Measurements from ENCODE around the gene ACP3. TPM values are rescaled to one million over a fixed set of nuclear protein-coding genes. Genes with fewer than 3 reads are reported as not detected.

The ACP3 gene
- total RNA-seq, 1 donor from 2014 or later = not detected

DNA sequence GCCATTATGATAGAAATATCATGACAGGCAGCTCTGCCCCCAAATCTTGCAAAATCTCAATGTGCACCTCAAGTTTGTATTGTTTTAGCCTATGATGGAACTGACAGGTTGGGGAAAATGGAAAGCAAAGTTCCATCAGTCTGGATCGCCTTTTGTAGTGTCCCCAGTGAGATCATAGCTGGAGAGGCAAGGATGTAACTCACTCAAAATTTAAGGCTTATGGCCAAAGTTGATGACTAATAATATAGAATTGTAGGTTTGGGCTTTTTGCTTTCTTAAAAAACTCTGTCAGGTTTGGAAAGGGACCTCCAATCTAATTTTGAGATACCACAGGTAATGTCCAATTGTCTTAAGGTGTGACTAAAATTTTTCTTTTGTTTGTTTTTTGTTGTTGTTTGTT lies 1.4 kb upstream of the ACP3 start:
- DNase-seq (ENCODE audit: low read depth in 2 of 2) = no peak

DNA sequence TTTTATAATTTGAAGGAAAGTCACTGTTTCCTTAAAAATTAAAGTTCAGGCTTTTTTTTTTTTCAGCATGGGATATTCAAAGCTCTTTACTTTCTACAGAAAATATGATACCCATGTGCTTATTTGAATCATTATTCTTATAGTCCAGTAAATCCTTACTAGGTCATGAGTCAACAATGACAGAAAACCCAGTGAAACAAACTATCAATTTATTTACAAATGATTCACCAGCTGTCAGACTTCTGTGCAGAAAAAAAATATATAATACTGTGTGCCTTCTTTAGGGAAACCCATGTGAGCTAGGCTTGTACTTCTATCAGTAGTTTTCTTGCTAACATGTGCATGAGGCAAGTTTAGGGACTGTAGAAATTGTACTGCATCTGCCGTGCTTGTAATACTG lies 1.2 kb downstream of the ACP3 start:
- no peak for DNase-seq (ENCODE audit: low read depth in 2 of 2)

DNA sequence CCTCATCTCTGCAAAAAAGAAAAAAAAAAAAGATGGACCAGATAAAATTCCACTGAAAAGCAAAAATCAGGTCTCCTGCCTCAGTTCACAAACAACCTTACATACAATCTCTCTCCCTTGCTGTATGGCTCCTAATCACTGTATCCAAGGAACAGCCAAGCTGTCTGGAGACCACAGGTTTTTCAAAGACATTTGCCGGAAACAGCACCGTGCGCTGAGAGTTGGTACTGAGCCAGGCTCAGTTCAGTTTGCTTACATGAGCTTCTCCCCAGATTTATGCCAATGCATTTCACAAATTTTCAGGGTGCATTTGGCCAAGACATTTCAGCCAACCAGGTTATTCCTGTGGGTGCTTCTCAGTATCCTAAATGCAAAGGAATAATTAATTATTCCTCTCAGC lies 4.1 kb downstream of the ACP3 start:
- no peak for DNase-seq (ENCODE audit: low read depth in 2 of 2)

DNA sequence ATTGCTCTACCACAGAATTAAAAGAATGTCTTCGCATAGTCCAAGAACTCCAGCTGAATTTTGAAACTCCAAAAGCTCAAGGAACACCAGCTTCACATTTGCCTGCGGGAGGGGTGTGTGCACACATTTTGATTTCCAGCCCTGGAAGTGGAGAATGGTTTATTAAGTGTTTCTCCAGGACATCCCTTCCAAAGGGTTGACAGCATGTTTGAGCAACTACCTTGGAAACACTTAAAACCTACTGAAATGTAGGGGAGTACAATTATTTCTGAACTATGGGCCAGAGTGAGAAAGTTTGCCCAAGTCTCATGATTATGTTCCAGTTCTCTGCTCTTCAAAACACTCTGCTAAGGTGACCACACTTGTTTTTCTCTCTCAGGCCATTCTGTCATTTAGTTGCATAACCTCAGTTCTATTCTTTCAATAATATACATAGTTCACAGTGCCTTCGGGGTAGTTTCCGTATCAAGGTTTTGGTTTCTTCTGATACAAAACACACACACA lies 7.9 kb downstream of the ACP3 start:
- no peak for DNase-seq (ENCODE audit: low read depth in 2 of 2)

DNA sequence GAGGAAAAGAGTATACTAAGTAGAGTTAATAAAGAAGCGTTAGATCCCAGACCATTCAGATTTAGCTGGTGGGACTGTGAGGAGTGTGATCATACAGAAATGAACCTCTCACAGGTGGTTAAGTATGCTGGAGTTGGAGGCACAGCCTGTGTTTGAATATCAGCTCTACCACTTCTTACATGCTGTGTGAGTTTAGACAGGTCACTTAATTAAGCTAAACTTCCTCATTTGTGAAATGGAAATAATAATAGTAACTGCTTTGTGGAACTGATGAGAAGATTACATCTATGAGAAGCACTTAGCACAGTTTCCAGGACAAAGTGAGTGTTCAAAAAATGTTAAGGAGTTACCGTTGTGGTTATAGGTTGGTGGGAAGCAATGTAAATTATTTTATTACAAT lies 8.4 kb downstream of the ACP3 start:
- DNase-seq (ENCODE audit: low read depth in 2 of 2) = no peak

DNA sequence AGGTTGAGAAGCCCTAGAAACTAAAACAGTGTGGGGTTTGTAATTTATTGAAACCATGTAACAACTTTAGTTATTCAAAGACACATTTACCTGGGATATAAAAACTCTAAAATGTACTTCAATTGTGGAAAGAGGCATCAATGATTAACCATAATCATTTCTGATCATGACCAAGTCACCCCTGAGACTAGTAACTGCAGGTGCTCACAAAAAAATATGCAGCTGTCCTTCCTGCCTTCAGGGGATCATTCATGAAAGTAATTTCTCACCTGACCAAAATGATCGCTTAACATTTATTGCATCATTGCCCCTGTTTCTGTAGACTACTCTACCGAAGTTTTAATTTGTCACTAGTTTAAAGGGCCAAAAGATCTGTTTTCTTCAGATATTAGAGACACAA lies 9.0 kb downstream of the ACP3 start:
- DNase-seq (ENCODE audit: low read depth in 2 of 2) = no peak

DNA sequence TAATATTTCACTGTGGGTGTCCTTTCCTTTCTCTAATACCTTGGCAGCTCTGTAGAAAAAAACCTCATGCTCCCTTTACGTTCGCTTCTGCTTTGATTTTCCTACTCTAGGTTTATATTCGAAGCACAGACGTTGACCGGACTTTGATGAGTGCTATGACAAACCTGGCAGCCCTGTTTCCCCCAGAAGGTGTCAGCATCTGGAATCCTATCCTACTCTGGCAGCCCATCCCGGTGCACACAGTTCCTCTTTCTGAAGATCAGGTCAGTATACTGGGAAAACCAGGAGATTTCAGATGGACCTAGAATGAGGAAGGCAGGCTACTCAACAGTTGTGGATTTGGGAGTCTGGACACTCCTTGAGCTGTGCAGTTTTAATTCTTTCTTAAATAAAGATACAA lies 14.9 kb downstream of the ACP3 start:
- DNase-seq (ENCODE audit: low read depth in 2 of 2) = no peak

DNA sequence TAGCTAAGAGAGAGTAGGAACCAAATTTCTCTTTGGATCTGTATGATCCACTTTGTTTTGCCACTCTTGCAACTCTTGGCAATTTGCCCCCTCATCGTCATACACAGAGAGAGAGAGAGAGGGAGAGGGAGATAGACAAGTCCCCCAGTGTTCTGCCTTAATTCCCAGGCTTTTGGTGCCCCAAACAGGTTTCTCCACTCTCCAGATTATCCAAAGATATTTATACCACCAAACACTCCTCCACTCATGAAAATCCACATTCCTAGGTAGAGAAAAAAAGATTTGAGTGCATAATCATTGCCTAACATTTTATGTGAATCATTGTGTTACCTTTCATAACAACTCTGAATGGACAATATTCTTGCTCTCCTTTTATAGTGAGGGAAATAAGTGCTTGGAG lies 15.3 kb downstream of the ACP3 start:
- DNase-seq (ENCODE audit: low read depth in 2 of 2) = no peak

DNA sequence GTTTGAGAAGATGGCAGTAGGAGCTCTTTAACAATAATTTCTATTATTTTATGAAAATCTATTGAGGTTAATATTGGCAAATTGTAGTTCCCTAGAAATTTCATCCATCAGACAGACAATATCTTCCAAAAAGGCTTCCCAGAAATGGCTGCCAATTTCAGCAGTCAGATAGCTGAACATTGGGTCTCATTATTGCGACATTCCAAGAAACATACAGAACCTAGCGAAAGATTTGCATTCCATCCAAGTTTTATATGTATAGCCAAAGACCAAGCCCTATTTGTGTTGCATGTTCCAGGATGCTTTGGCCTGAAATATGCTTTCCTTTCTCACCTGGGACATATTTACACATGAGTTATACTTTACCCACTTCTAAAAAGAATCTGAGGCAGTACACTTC lies 24.5 kb downstream of the ACP3 start:
- no peak for DNase-seq (ENCODE audit: low read depth in 2 of 2)

DNA sequence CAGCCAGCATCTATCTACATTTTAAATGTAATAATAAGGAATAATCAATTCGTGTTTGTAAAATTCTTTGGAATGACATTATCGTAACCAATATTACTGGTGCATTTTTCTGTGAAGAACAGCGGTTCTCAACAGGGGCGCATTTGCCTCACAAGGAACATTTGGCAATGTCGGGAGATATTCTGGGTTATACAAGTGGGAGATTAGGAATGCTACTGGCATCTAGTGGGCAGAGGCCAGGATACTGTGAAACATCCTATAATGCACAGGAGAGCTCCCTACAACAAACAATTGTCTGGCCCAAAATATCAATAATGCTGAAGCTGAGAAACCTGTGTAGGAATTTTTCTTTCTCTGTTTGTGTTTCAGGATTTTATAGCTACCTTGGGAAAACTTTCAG lies 25.0 kb downstream of the ACP3 start:
- DNase-seq (ENCODE audit: low read depth in 2 of 2) = no peak

DNA sequence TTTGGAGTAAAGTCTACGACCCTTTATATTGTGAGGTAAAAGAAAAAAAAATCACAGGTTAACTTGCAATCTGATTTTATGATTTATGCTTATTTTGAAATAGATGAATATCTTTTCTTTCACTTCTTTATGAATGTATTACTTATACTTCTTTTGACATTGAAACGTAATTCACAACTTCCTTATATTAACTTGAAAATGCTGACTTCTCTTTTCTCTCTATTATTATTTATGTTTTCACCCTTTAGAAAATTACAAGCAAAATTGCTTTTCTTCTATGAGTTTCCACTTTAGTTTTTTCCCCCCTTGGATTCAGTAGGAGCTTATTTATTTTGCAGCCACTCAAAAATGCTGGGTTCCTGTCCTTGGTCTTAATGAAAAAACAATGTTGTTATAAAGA lies 25.4 kb downstream of the ACP3 start:
- no peak for DNase-seq (ENCODE audit: low read depth in 2 of 2)

DNA sequence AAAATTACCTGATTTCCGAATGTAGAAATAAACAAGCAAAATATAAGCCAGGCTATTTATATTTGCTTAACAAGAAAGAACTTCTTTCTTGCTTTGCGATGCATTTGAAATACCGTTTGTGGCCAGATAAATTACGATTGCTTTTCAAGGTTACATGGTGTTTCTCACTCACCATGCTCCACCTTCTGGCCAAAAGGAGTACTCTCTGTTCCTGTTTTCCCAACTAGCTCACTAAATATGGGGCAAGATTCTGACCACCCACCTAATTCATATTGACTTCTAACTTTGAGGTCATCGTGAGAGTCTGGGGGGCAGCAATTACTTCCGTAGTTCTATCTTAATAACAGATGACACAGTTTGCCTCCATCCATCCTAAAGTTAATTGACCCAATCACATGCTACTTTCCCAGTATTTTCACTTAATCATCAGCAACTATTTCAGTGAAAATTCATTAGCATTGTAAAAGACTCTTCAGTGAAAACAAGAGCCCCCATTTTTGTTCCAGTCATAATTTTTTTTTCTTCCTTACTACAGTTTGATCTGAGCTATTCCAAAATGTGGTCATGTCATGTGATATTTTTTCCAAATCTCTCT lies 25.9 kb downstream of the ACP3 start:
- peak; percentile 46 to 63 for DNase-seq (ENCODE audit: low read depth in 2 of 2)

DNA sequence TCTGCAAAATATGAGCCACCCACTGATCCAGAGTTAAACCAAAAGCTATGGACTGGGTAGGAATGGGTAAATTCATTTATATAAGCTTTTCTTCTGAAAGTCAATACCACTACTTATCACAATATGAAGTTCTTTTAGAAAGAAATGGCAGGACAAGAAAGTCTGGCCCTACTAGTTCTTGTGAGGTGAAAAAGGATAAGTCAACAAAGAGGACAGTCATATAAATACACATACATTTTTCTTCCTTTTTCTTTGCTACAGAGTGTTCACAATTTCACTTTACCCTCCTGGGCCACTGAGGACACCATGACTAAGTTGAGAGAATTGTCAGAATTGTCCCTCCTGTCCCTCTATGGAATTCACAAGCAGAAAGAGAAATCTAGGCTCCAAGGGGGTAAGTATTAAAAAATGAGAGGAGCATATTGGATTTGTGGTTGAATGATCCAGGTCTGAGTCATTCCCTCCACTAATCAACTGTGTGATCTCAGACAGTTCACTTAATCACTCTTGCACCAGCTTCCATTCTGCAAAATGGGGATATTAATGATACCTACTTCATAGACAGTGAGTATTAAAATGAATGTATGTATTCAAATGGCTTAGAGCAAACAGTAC lies 27.6 kb downstream of the ACP3 start:
- no peak for DNase-seq (ENCODE audit: low read depth in 2 of 2)

DNA sequence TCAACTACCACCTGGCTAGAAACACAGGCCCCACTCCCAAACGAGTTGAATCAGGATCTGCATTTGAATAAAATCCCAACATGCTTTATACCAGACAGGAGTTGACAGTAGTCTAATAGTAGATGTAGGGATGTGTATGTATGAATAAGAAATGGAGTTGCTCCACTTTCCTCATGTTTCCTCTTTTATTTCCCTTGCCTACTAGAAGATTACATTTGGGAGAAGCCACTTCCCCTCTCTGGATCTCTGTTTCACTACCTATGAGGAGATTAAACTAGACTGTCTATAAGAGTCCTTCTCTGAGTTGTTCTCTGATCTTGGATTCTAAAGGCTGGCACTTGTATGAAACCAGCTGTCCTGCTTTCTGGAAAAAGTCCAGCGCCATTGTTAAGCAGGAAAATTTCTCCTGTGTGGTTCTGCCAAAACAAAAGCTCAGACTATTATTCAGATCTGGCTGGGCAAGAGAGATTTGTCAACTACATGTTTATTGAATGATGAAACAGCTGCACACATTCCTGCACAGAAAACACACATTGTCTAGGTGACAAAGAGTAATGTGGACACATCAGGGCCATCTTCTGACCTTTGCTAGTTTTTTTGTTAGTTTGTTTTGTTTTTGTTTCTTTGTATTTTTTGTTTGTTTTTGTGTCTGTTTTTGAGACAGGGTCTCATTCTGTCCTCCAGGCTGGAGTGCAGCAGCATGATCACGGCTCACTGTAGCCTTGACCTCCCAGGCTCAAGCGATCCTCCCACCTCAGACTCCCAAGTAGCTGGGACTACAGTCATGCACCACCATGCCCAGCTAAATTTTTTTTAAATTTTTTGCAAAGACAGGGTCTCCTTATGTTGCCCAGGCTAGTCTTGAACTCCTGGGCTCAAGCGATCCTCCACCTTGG lies 29.9 kb downstream of the ACP3 start:
- peak; percentile 88 to 90 for DNase-seq (ENCODE audit: low read depth in 2 of 2)

DNA sequence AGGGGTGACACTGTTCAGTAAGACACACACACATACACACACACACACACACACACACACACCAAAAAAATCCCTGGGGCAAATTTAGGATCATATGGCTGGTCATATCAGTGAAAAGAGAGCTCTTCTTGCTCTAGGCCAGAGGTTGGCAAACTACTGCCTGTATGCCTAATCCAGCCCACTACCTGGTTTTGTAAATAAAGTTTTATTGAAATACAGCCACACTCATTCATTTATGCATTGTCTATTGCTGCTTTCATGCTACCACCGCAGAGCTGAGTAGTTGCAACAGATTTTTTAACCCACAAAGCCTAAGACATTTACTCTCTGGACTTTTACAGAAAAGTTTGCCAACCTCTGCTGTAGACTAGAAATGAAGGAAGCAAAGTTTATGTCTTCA lies 30.6 kb downstream of the ACP3 start:
- no peak for DNase-seq (ENCODE audit: low read depth in 2 of 2)

DNA sequence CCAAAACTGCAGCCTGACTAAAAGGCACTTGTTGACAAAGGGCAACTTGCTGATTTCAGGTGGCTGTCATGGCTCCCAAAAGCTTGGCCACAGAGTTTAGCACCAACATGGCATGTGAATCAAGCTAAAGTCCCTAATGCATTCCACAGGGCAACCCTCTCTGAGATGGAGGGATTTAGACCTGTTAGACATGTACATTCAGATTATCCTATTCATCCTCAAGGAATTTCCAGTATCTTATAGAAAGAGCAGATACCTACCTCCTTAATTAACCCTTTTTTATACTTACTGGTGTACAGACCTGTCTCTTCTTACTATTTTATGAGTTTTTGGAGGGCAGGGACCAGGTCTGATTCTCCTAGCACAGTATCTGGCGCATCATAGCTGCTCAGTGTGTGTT lies 31.3 kb downstream of the ACP3 start:
- no peak for DNase-seq (ENCODE audit: low read depth in 2 of 2)

DNA sequence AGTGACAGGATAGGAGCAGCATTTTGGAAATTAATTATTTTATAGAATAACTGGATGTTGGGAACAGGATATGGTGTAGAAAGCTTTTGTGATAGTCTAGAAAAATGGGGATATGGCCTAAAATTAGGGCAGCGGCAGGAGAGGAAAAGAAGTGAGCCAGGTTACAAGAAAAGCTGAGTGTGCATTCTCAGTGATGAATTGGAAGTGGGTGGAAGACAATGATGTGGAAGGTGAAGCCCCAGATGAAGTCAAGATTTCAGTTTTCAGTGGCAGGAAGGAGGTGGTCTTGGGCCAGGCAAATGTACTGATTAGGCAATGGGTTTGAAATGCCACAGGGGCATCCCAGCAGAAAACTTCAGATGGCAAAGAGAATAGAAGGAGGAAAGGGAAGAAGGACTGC lies 33.6 kb downstream of the ACP3 start:
- no peak for DNase-seq (ENCODE audit: low read depth in 2 of 2)

DNA sequence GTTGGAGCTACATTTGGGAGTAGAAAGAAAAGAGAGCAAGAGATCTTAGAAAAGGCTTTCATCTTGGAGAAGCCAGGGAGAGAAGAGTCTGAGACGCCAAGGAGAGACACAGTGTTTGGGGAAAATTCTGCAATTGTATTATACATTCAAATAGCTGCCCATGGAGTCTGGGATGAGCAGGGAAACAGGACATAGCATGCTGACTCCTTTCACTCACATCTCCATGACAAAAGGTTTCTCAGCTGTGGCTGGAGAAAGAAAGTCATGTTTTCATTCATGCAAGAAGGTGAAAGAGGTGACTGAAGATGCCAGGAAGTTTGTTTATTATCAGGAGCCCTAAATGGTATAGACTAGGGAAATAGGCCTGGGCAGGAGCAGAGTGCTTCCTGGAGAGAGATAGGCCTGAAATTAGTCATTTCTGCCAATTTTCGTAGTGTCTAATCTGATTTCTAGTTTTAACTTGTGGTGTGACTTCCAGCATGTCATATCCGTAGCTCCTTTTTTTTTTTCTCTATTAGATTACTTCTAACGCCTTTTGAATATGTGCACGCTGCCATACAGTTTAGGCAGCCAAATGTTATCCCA lies 34.1 kb downstream of the ACP3 start:
- no peak for DNase-seq (ENCODE audit: low read depth in 2 of 2)

DNA sequence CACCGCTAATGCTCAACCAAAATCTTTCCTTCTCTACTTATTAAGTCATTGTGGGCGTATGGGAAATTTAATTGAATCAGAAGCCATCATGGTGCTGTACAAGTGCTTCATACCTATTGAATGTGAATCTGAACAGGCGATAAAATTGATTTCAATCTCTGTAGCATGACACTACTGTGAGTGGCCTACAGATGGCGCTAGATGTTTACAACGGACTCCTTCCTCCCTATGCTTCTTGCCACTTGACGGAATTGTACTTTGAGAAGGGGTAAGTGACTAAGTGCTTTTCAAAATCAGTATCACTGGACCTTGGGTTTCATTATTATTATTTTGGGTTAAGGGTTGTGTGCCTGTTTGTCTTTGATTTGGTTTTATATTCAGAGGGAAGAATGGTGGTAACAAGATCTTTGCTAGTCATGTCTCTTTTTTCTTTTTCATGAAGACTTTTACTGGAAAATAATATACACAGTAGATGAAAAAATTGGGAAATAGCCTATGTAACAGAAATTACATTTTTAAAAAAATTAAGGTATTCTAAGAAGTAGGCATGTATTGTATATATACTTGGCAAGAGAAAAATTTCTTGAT lies 35.4 kb downstream of the ACP3 start:
- DNase-seq (ENCODE audit: low read depth in 2 of 2) = peak; percentile 32 to 70

DNA sequence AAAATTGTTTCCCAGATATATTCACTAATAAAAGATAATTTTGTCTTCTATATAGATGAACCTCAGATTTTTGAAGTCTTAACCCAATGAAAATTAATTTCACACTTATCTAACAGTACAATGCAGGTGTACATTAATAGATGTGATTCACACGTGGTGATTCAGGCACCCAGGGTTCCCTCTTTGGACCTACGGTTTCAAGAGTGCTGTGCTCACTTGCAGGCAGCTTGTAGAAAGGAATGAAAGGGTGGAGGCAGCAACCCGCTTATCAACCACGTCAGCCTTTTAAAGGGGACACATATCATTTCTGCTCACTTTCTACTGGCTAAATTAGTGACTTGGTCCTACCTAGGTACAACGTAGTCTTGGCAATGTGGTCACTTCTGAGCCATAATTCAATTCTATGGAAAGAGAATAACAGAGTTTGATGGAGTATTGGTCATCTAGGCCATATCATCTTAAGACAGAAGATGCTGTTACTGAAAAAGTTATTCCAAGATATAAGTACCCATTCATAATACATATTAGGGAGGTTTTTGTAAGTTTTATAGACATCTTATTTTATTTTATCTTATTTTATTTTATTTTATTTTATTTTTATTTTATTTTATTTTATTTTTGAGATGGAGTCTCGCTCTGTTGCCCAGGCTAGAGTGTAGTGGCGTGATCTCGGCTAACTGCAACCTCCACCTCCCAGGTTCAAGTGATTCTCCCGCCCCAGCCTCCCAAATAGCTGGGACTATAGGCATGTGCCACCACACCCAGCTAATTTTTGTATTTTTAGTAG lies 37.9 kb downstream of the ACP3 start:
- DNase-seq (ENCODE audit: low read depth in 2 of 2) = no peak

DNA sequence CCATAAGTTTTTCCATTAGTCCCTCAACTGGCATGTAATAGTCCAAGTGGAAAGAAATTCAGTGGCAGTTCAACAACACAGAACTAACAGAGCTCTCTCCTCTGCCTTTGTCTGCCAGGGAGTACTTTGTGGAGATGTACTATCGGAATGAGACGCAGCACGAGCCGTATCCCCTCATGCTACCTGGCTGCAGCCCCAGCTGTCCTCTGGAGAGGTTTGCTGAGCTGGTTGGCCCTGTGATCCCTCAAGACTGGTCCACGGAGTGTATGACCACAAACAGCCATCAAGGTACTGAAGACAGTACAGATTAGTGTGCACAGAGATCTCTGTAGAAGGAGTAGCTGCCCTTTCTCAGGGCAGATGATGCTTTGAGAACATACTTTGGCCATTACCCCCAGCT lies 39.4 kb downstream of the ACP3 start:
- no peak for DNase-seq (ENCODE audit: low read depth in 2 of 2)

All from dermis microvascular lymphatic vessel endothelial cell (primary cell).